ENCODE measurements around the gene SORCS2. TPM values are rescaled to one million over a fixed set of nuclear protein-coding genes. Genes with fewer than 3 reads are reported as not detected.

Gene SORCS2
- total RNA-seq, 1 experiment from 2014 or later, result 0.06 TPM

DNA sequence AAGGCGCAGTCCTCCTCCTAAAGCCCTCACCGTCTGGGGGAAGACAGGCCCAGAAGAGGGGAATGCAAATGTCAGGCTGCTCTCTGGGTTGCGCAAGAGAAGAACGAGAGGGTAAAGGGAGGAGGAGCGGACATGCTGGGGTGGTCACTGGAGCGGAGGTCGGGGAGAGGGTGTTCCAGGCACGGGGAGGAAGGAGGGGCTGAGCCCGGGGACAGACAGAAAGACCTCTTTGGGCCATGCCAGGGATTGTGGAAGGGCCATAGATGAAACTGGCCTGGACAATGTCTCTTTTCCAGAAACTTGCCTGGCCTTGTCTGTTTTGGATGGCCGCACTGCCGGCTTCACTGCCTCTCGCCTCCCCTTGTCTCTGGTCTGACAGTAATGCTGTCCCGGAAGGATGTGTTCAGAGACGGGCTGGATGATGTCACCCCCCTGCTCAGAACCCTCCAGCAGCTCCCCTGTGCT is 121.0 kb downstream of the SORCS2 start:
- intact Hi-C loops (cut with micrococcal nuclease; ENCODE audit: unreplicated experiment), result no loop called here
- no peak overlapping the region for H3K4me3 ChIP-seq (ENCODE audit: low read depth, low read length, poor library complexity, severe bottlenecking)
- no TSS peak for BruUV-seq (replicated peaks)
- ChIA-PET CTCF (no interaction called here), POLR2A (ENCODE audit: low non-redundant PET) (no interaction called here)
- no peak overlapping the region for H3K27ac ChIP-seq (ENCODE audit: low read depth, low read length, poor library complexity, severe bottlenecking)
- TF ChIP-seq, protein P1, sequence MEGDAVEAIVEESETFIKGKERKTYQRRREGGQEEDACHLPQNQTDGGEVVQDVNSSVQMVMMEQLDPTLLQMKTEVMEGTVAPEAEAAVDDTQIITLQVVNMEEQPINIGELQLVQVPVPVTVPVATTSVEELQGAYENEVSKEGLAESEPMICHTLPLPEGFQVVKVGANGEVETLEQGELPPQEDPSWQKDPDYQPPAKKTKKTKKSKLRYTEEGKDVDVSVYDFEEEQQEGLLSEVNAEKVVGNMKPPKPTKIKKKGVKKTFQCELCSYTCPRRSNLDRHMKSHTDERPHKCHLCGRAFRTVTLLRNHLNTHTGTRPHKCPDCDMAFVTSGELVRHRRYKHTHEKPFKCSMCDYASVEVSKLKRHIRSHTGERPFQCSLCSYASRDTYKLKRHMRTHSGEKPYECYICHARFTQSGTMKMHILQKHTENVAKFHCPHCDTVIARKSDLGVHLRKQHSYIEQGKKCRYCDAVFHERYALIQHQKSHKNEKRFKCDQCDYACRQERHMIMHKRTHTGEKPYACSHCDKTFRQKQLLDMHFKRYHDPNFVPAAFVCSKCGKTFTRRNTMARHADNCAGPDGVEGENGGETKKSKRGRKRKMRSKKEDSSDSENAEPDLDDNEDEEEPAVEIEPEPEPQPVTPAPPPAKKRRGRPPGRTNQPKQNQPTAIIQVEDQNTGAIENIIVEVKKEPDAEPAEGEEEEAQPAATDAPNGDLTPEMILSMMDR (conservative IDR thresholded peaks at IDR 0.05; ENCODE audit: low read depth, low read length), result no peak
- TF ChIP-seq EZH2 (IDR thresholded peaks at IDR 0.05; ENCODE audit: borderline replicate concordance, low read depth, low read length, poor library complexity, severe bottlenecking), result no peak
- H3K9me3 ChIP-seq (ENCODE audit: low read depth, low read length, poor library complexity, severe bottlenecking), result no peaks in the 10 kb centered on the region
- no peaks in the 10 kb centered on the region for H3K4me1 ChIP-seq (ENCODE audit: insufficient read depth, low read length, poor library complexity, severe bottlenecking)
- H3K36me3 ChIP-seq (ENCODE audit: insufficient read depth, low read length, poor library complexity, severe bottlenecking), result no peaks in the 10 kb centered on the region
- no peak for DNase-seq (ENCODE audit: low spot score)
- H3K27me3 ChIP-seq (replicated peaks; ENCODE audit: insufficient read depth, low read depth, low read length, poor library complexity), result no peaks in the 10 kb centered on the region

DNA sequence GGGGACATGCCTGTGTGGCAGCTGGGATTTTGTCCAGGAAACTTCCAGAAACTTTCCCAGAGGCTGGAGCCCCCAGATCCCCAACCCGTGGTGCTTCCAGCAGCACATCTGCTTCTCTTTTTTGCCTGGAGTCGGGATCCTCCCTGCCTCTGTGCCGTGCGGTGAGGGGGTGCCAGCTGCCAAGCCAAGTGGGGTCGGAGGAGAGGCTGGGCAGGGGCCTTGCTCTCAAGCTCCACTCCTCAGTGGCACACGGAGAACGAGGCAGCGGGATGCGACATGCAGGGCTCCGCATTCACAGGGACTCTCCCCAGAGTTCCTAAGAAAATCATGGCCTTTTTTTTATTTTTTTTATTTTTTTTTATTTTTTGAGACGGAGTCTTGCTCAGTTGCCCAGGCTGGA is 121.7 kb downstream of the SORCS2 start:
- Histone ChIP-seq H3K27ac (ENCODE audit: low read depth, low read length, poor library complexity, severe bottlenecking) (no peak overlapping the region), H3K4me3 (ENCODE audit: low read depth, low read length, poor library complexity, severe bottlenecking) (no peak overlapping the region), H3K9me3 (ENCODE audit: low read depth, low read length, poor library complexity, severe bottlenecking) (no peaks in the 10 kb centered on the region), H3K4me1 (ENCODE audit: insufficient read depth, low read length, poor library complexity, severe bottlenecking) (no peaks in the 10 kb centered on the region), H3K36me3 (ENCODE audit: insufficient read depth, low read length, poor library complexity, severe bottlenecking) (no peaks in the 10 kb centered on the region), H3K27me3 (replicated peaks; ENCODE audit: insufficient read depth, low read depth, low read length, poor library complexity) (no peaks in the 10 kb centered on the region)
- ChIA-PET CTCF (no interaction called here), POLR2A (ENCODE audit: low non-redundant PET) (no interaction called here)
- no TSS peak for BruUV-seq (replicated peaks)
- no peak for DNase-seq (ENCODE audit: low spot score)
- TF ChIP-seq, protein P1 (conservative IDR thresholded peaks at IDR 0.05; ENCODE audit: low read depth, low read length), result no peak
- no peak for TF ChIP-seq EZH2 (IDR thresholded peaks at IDR 0.05; ENCODE audit: borderline replicate concordance, low read depth, low read length, poor library complexity, severe bottlenecking)
- intact Hi-C loops (cut with micrococcal nuclease; ENCODE audit: unreplicated experiment), result no loop called here

DNA sequence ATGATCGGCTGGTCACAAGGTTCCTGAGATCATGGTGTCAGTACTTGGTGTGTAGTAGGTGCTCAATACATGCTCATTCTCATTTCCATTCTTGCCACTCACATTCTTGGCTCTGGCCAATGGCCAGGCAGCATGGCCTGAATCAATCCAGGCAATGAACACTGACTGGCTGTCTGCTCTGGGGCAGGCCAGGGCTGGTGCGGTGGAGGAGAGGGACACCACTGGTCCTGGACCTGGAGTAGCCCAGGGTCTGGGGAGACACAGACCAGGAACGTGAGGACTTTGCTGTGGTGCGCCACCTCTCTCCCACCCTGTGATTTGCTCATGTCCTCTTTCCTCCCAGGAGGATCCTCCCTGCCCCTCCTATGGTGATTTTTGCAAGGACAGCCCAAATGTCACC is 122.9 kb downstream of the SORCS2 start:
- H3K4me3 ChIP-seq (ENCODE audit: low read depth, low read length, poor library complexity, severe bottlenecking), result no peak overlapping the region
- TF ChIP-seq, protein P1 (conservative IDR thresholded peaks at IDR 0.05; ENCODE audit: low read depth, low read length), result no peak
- TF ChIP-seq EZH2 (IDR thresholded peaks at IDR 0.05; ENCODE audit: borderline replicate concordance, low read depth, low read length, poor library complexity, severe bottlenecking), result no peak
- H3K36me3 ChIP-seq (ENCODE audit: insufficient read depth, low read length, poor library complexity, severe bottlenecking), result no peaks in the 10 kb centered on the region
- intact Hi-C loops (cut with micrococcal nuclease; ENCODE audit: unreplicated experiment), result no loop called here
- no peaks in the 10 kb centered on the region for H3K27me3 ChIP-seq (replicated peaks; ENCODE audit: insufficient read depth, low read depth, low read length, poor library complexity)
- no peak for DNase-seq (ENCODE audit: low spot score)
- H3K27ac ChIP-seq (ENCODE audit: low read depth, low read length, poor library complexity, severe bottlenecking), result no peak overlapping the region
- BruUV-seq (replicated peaks), result no TSS peak
- no peaks in the 10 kb centered on the region for H3K4me1 ChIP-seq (ENCODE audit: insufficient read depth, low read length, poor library complexity, severe bottlenecking)
- ChIA-PET CTCF (no interaction called here), POLR2A (ENCODE audit: low non-redundant PET) (no interaction called here)
- H3K9me3 ChIP-seq (ENCODE audit: low read depth, low read length, poor library complexity, severe bottlenecking), result no peaks in the 10 kb centered on the region

Data from A673 (cell line).